GM10248 (cell line): Measurements from ENCODE around the gene MLLT10.

ENCODE experiments used
- CTCF ChIA-PET: fragments of 300-600 bp; sonication (Branson Sonifier 250); formaldehyde crosslinking; extraction: SDS; loops from one replicate; lab custom pipeline; 2021; ENCODE audit warnings: antibody characterized with exemption; lab: Yijun Ruan, JAX
- POLR2A ChIA-PET: fragments of 350-650 bp; sonication (Branson Sonifier 250); formaldehyde crosslinking; extraction: SDS; loops from one replicate; lab custom pipeline; 2020; ENCODE audit warnings: antibody characterized with exemption; lab: Yijun Ruan, JAX
- DNase-seq: peaks from one replicate; pipeline ENCODE4 v3.0.0; 2012; ENCODE audit errors: extremely low spot score
- CTCF ChIP-seq: IDR thresholded peaks from 2 replicates; pipeline ENCODE4 v1.5.1; 2012; ENCODE audit warnings: mild to moderate bottlenecking, low read depth; ENCODE audit errors: extremely low read depth, missing control alignments, control extremely low read depth

The MLLT10 gene

DNA sequence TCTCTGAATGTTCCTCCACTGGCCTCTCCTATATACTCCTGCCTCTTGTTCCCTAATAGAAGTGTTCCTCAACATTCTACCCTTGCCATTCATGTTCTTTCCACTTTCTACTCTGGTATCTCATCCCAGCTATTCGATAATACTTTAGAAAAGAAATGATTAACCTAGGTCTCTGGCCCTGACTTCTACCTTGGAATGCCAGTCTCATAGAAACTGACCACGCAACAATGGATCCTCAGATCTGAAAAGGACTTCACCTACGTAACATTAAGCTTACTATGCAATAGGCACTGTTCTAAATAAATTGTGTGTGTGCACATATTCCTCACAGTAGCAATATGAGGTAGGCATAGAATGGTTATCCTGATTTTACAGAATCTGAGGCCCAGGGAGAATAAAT is 235.0 kb downstream of the MLLT10 start:
- no peak for DNase-seq
- POLR2A ChIA-PET, result no interaction called here
- CTCF ChIA-PET, result interaction anchor here (0.9 to 1.7 kb wide), 4 partner anchors 9 to 11 kb away, joined by 3 to 4 read pairs (median 4); no protein-coding TSS in a partner anchor

DNA sequence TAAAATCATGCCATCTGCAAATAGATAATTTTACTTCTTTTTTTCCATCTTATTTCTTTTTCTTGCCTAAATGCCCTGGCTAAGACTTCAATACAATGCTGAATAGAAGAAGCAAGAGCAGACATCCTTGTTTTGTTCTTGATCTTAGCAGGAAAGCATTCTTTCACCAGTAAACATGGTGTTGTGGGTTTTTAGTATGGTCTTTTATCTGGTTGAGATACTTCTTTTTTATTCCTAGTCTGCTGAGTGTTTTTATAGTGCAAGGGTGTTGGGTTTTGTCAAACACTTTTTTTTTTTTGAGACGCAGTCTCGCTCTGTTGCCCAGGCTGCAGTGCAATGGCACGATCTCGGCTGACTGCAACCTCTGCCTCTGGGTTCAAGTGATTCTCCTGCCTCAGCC is 237.2 kb downstream of the MLLT10 start:
- ChIA-PET CTCF (no interaction called here), POLR2A (no interaction called here)
- DNase-seq, result no peak
- no peak for TF ChIP-seq CTCF

More for the DNA sequence above, 235.0 kb downstream of the MLLT10 start:
- no peak for TF ChIP-seq CTCF

DNA sequence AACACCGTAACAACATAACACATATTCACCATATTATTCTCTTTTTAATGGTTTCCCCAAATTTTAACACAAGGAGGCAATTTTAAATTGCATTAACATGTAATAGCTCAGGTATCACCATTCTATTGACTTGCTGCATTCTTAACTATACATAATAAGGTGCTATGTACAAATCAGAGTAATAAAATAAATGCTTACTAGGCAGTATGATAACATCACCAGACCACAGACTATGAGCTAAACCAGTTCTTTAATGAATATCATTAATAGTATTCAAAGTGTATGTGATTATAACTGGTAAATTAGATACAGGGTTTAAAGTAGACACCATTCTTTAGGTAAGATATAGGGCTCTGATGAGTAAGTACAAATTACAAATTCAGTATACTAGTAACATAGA is 242.9 kb downstream of the MLLT10 start:
- ChIA-PET POLR2A (no interaction called here), CTCF (interaction anchor here (1.3 kb wide), 1 partner anchor 10 kb away, joined by 3 read pairs; no protein-coding TSS in a partner anchor)
- DNase-seq, result no peak
- no peak for TF ChIP-seq CTCF

GRCh38 chr10:21791276-21791675 is 257.2 kb downstream of the MLLT10 start:
- no peak for DNase-seq
- ChIA-PET POLR2A (interaction anchor here (0.6 kb wide), 1 partner anchor 35 kb away, joined by 3 read pairs; no protein-coding TSS in a partner anchor), CTCF (no interaction called here)
- TF ChIP-seq CTCF, result no peak
